Measurements from ENCODE around the gene DENND2A.
"Not testable (repeated sequence)": the region's sequence is repeated elsewhere in the genome, so short reads cannot be mapped to it uniquely, and the experiment has no call there.

DENND2A gene

GRCh38 chr7:140517546-140518369 lies 122.9 kb downstream of the DENND2A start:
- Histone ChIP-seq H3K27me3 (ENCODE audit: control insufficient read depth in 1 of 2, insufficient read depth in 2 of 2, low read length in 2 of 2) (no peaks in the 10 kb centered on the region), H3K4me3 (ENCODE audit: low read depth in 1 of 2, low read length in 2 of 2) (no peak overlapping the region), H3K9ac (ENCODE audit: low read depth in 1 of 2, low read length in 2 of 2) (no peak overlapping the region), H3K27ac (ENCODE audit: low read depth, low read length) (no peak overlapping the region), H3K9me3 (ENCODE audit: control insufficient read depth in 1 of 2, low read length in 2 of 2) (no peaks in the 10 kb centered on the region), H3K4me1 (ENCODE audit: control insufficient read depth in 1 of 2, insufficient read depth in 2 of 2, low read length in 2 of 2) (peaks cover 4 to 19% of the 10 kb centered on the region in 2 donors), H3K36me3 (ENCODE audit: control insufficient read depth in 1 of 2, insufficient read depth in 2 of 2, low read length in 2 of 2) (no peaks in the 10 kb centered on the region)

- H3K4me1 ChIP-seq (ENCODE audit: control insufficient read depth in 1 of 2, insufficient read depth in 2 of 2, low read length in 2 of 2) = peaks cover 12 to 16% of the 10 kb centered on the region in 2 donors
- no peaks in the 10 kb centered on the region for H3K27me3 ChIP-seq (ENCODE audit: control insufficient read depth in 1 of 2, insufficient read depth in 2 of 2, low read length in 2 of 2)
- peak overlapping the region; percentile 12 to 26 for H3K9ac ChIP-seq (ENCODE audit: low read depth in 1 of 2, low read length in 2 of 2)
- H3K27ac ChIP-seq (ENCODE audit: low read depth, low read length) = peak overlapping the region; percentile 58
- H3K9me3 ChIP-seq (ENCODE audit: control insufficient read depth in 1 of 2, low read length in 2 of 2) = no peaks in the 10 kb centered on the region
- no peaks in the 10 kb centered on the region for H3K36me3 ChIP-seq (ENCODE audit: control insufficient read depth in 1 of 2, insufficient read depth in 2 of 2, low read length in 2 of 2)
- H3K4me3 ChIP-seq (ENCODE audit: low read depth in 1 of 2, low read length in 2 of 2) = peak overlapping the region in 1 of 2 donors; percentile 29
These were observed 128.2 kb downstream of the DENND2A start for GRCh38 chr7:140512317-140513000.

DNA sequence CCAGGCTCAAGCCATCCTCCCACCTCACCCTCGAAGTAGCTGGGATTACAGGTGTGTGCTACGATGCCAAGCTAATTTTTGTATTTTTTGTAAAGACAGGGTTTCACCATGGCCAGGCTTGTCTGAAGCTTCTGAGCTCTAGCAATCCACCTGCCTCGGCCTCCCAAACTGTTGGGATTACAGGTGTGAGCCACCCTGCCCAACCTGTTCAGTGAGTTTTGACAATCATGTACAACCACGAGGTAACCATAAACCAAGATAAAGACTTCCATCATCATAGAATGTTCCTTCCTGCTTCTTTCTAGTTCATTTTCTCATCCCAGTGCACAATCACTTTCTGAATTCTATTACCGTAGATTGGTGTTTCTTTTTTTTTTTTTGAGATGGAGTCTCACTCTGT lies 130.8 kb downstream of the DENND2A start:
- H3K4me1 ChIP-seq (ENCODE audit: control insufficient read depth in 1 of 2, insufficient read depth in 2 of 2, low read length in 2 of 2) = peaks cover 17 to 20% of the 10 kb centered on the region in 2 donors
- H3K9me3 ChIP-seq (ENCODE audit: control insufficient read depth in 1 of 2, low read length in 2 of 2) = no peaks in the 10 kb centered on the region
- no peak overlapping the region for H3K27ac ChIP-seq (ENCODE audit: low read depth, low read length)
- H3K4me3 ChIP-seq (ENCODE audit: low read depth in 1 of 2, low read length in 2 of 2) = no peak overlapping the region
- H3K27me3 ChIP-seq (ENCODE audit: control insufficient read depth in 1 of 2, insufficient read depth in 2 of 2, low read length in 2 of 2) = no peaks in the 10 kb centered on the region
- H3K36me3 ChIP-seq (ENCODE audit: control insufficient read depth in 1 of 2, insufficient read depth in 2 of 2, low read length in 2 of 2) = no peaks in the 10 kb centered on the region
- no peak overlapping the region for H3K9ac ChIP-seq (ENCODE audit: low read depth in 1 of 2, low read length in 2 of 2)

DNA sequence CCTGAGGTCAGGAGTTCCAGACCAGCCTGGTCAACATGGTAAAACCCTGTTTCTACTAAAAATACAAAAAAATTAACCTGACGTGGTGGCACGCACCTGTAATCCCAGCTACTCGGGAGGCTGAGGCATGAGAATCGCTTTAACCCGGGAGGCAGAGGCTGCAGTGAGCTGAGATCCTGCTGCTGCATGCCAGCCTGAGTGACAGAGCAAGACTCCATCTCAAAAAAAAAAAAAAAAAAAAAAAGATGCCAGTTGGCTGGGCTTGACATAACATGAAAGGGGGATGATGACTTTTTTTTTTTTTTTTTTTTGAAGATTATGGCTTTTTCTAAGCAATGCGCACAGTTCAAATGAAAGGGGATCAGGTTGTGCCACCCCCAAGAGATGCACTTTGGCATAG lies 133.1 kb downstream of the DENND2A start:
- H3K27me3 ChIP-seq (ENCODE audit: control insufficient read depth in 1 of 2, insufficient read depth in 2 of 2, low read length in 2 of 2); H3K9ac ChIP-seq (ENCODE audit: low read depth in 1 of 2, low read length in 2 of 2); H3K4me3 ChIP-seq (ENCODE audit: low read depth in 1 of 2, low read length in 2 of 2); H3K9me3 ChIP-seq (ENCODE audit: control insufficient read depth in 1 of 2, low read length in 2 of 2); H3K36me3 ChIP-seq (ENCODE audit: control insufficient read depth in 1 of 2, insufficient read depth in 2 of 2, low read length in 2 of 2); H3K27ac ChIP-seq (ENCODE audit: low read depth, low read length): not testable (repeated sequence)
- peaks cover 17 to 20% of the 10 kb centered on the region in 2 donors for H3K4me1 ChIP-seq (ENCODE audit: control insufficient read depth in 1 of 2, insufficient read depth in 2 of 2, low read length in 2 of 2)

GRCh38 chr7:140506788-140507464 lies 133.7 kb downstream of the DENND2A start:
- Histone ChIP-seq H3K9me3 (ENCODE audit: control insufficient read depth in 1 of 2, low read length in 2 of 2) (no peaks in the 10 kb centered on the region), H3K9ac (ENCODE audit: low read depth in 1 of 2, low read length in 2 of 2) (peak overlapping the region in 1 of 2 donors; percentile 18), H3K4me3 (ENCODE audit: low read depth in 1 of 2, low read length in 2 of 2) (no peak overlapping the region), H3K4me1 (ENCODE audit: control insufficient read depth in 1 of 2, insufficient read depth in 2 of 2, low read length in 2 of 2) (peaks cover 11 to 14% of the 10 kb centered on the region in 2 donors), H3K27me3 (ENCODE audit: control insufficient read depth in 1 of 2, insufficient read depth in 2 of 2, low read length in 2 of 2) (no peaks in the 10 kb centered on the region), H3K27ac (ENCODE audit: low read depth, low read length) (no peak overlapping the region), H3K36me3 (ENCODE audit: control insufficient read depth in 1 of 2, insufficient read depth in 2 of 2, low read length in 2 of 2) (no peaks in the 10 kb centered on the region)

DNA sequence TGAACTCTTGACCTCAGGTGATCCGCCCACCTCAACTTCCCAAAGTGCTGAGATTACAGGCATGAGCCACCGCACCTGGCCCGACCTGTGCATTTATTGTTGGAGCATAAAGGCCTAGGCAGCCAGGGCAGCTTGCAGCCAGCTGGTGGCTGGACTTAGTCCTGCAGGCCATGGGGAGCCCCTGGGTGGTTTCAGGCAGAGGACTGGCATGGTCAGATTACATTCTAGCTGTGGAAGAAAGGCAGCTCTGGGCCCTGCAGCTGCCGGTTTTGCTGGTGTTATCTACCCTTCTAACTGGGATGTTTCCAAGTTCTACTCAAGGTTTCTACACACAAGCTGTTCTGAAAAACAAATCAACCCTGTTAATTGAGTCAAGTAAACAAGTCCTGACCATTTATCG lies 138.6 kb downstream of the DENND2A start:
- Histone ChIP-seq H3K9me3 (ENCODE audit: control insufficient read depth in 1 of 2, low read length in 2 of 2) (no peaks in the 10 kb centered on the region), H3K4me1 (ENCODE audit: control insufficient read depth in 1 of 2, insufficient read depth in 2 of 2, low read length in 2 of 2) (peaks cover 3 to 4% of the 10 kb centered on the region in 2 donors), H3K27ac (ENCODE audit: low read depth, low read length) (no peak overlapping the region), H3K36me3 (ENCODE audit: control insufficient read depth in 1 of 2, insufficient read depth in 2 of 2, low read length in 2 of 2) (no peaks in the 10 kb centered on the region), H3K9ac (ENCODE audit: low read depth in 1 of 2, low read length in 2 of 2) (no peak overlapping the region), H3K27me3 (ENCODE audit: control insufficient read depth in 1 of 2, insufficient read depth in 2 of 2, low read length in 2 of 2) (no peaks in the 10 kb centered on the region), H3K4me3 (ENCODE audit: low read depth in 1 of 2, low read length in 2 of 2) (no peak overlapping the region)

DNA sequence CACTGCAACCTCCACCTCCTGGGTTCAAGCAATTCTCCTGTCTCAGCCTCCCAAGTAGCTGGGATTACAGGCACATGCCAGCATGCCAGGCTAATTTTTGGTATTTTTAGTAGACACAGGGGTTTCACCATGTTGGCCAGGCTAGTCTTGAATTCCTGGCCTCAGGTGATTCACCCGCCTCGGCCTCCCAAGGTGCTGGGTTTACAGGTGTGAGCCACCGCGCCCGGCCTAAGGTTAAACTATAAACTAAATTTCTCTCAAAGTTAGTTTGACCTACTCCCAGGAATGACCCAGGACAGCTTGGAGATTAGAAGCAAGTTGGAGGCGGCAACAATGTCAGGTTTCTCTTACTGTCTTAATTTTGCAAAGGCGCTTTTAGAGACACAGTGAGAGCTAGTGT lies 142.8 kb downstream of the DENND2A start:
- H3K9ac ChIP-seq (ENCODE audit: low read depth in 1 of 2, low read length in 2 of 2); H3K27ac ChIP-seq (ENCODE audit: low read depth, low read length); H3K4me1 ChIP-seq (ENCODE audit: control insufficient read depth in 1 of 2, insufficient read depth in 2 of 2, low read length in 2 of 2); H3K36me3 ChIP-seq (ENCODE audit: control insufficient read depth in 1 of 2, insufficient read depth in 2 of 2, low read length in 2 of 2); H3K27me3 ChIP-seq (ENCODE audit: control insufficient read depth in 1 of 2, insufficient read depth in 2 of 2, low read length in 2 of 2); H3K9me3 ChIP-seq (ENCODE audit: control insufficient read depth in 1 of 2, low read length in 2 of 2); H3K4me3 ChIP-seq (ENCODE audit: low read depth in 1 of 2, low read length in 2 of 2): not testable (repeated sequence)

DNA sequence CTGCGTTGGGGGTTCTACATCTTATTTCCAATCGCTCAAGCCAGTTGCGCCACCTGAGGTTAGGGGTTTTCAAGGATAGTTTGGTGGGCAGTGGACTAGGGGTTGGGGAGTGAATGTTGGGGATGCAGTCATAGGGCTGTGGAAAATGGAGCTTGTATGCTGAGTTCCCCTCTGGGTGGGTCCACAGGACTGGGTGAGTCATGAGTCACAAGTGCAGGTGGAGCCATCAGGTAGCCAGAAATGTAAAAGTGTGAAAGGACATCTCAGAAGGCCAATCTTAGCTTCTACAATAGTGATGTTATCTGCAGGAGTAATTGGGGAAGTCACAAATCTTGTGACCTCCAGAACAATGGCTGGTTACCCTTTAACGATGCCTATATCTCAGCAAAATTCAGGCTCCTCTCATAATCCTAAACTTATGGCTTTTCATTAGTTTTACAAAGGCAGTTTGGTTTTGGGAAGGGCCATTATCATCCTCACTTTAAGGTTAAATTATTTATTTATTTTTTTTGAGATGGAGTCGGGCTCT lies 143.3 kb downstream of the DENND2A start:
- Histone ChIP-seq H3K9me3 (ENCODE audit: control insufficient read depth in 1 of 2, low read length in 2 of 2) (no peaks in the 10 kb centered on the region), H3K27me3 (ENCODE audit: control insufficient read depth in 1 of 2, insufficient read depth in 2 of 2, low read length in 2 of 2) (no peaks in the 10 kb centered on the region), H3K9ac (ENCODE audit: low read depth in 1 of 2, low read length in 2 of 2) (no peak overlapping the region), H3K4me1 (ENCODE audit: control insufficient read depth in 1 of 2, insufficient read depth in 2 of 2, low read length in 2 of 2) (peaks cover 0 to 3% of the 10 kb centered on the region in 2 donors), H3K27ac (ENCODE audit: low read depth, low read length) (no peak overlapping the region), H3K4me3 (ENCODE audit: low read depth in 1 of 2, low read length in 2 of 2) (no peak overlapping the region), H3K36me3 (ENCODE audit: control insufficient read depth in 1 of 2, insufficient read depth in 2 of 2, low read length in 2 of 2) (no peaks in the 10 kb centered on the region)

GRCh38 chr7:140495514-140496097 lies 145.0 kb downstream of the DENND2A start:
- Histone ChIP-seq H3K27ac (ENCODE audit: low read depth, low read length) (no peak overlapping the region), H3K4me1 (ENCODE audit: control insufficient read depth in 1 of 2, insufficient read depth in 2 of 2, low read length in 2 of 2) (peaks cover 0 to 3% of the 10 kb centered on the region in 2 donors), H3K9me3 (ENCODE audit: control insufficient read depth in 1 of 2, low read length in 2 of 2) (no peaks in the 10 kb centered on the region), H3K9ac (ENCODE audit: low read depth in 1 of 2, low read length in 2 of 2) (no peak overlapping the region), H3K4me3 (ENCODE audit: low read depth in 1 of 2, low read length in 2 of 2) (no peak overlapping the region), H3K36me3 (ENCODE audit: control insufficient read depth in 1 of 2, insufficient read depth in 2 of 2, low read length in 2 of 2) (no peaks in the 10 kb centered on the region), H3K27me3 (ENCODE audit: control insufficient read depth in 1 of 2, insufficient read depth in 2 of 2, low read length in 2 of 2) (no peaks in the 10 kb centered on the region)

Measured in duodenal mucosa (tissue), 2 donors.